GM12875 (cell line): Measurements from ENCODE around the gene CROCC2.

Experiments used
- H3K4me3 ChIP-seq: one replicate; pipeline ENCODE4 v1.5.1; 2011; ENCODE audit warnings: low read depth, low read length, control low read depth
- TF ChIP-seq, protein P1 (sequence below): IDR thresholded peaks from 2 replicates; pipeline ENCODE4 v1.5.1; 2011; ENCODE audit warnings: low read depth, mild to moderate bottlenecking, control low read depth, inconsistent platforms, low read length, moderate library complexity, borderline replicate concordance; ENCODE audit not compliant: insufficient read depth

The CROCC2 gene

GRCh38 chr2:241031436-241032165 lies 125.5 kb downstream of the CROCC2 start:
- TF ChIP-seq, protein P1, sequence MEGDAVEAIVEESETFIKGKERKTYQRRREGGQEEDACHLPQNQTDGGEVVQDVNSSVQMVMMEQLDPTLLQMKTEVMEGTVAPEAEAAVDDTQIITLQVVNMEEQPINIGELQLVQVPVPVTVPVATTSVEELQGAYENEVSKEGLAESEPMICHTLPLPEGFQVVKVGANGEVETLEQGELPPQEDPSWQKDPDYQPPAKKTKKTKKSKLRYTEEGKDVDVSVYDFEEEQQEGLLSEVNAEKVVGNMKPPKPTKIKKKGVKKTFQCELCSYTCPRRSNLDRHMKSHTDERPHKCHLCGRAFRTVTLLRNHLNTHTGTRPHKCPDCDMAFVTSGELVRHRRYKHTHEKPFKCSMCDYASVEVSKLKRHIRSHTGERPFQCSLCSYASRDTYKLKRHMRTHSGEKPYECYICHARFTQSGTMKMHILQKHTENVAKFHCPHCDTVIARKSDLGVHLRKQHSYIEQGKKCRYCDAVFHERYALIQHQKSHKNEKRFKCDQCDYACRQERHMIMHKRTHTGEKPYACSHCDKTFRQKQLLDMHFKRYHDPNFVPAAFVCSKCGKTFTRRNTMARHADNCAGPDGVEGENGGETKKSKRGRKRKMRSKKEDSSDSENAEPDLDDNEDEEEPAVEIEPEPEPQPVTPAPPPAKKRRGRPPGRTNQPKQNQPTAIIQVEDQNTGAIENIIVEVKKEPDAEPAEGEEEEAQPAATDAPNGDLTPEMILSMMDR = no peak
- H3K4me3 ChIP-seq = no peak overlapping the region

GRCh38 chr2:241033336-241033987 lies 127.3 kb downstream of the CROCC2 start:
- TF ChIP-seq, protein P1 = no peak
- no peak overlapping the region for H3K4me3 ChIP-seq

GRCh38 chr2:241033994-241034393 lies 127.9 kb downstream of the CROCC2 start:
- no peak overlapping the region for H3K4me3 ChIP-seq
- TF ChIP-seq, protein P1 = no peak

GRCh38 chr2:241034490-241035141 lies 128.5 kb downstream of the CROCC2 start:
- TF ChIP-seq, protein P1 = no peak
- H3K4me3 ChIP-seq = no peak overlapping the region

GRCh38 chr2:241035142-241035817 lies 129.1 kb downstream of the CROCC2 start:
- no peak overlapping the region for H3K4me3 ChIP-seq
- TF ChIP-seq, protein P1 = no peak

- peak overlapping the region; percentile 52 for H3K4me3 ChIP-seq
- TF ChIP-seq, protein P1 = no peak
Measured at GRCh38 chr2:241035818-241036396, 129.8 kb downstream of the CROCC2 start.
